AG04450 (cell line): ENCODE measurements around the gene TNFRSF1A. TPM values are rescaled to one million over a fixed set of nuclear protein-coding genes. Genes with fewer than 3 reads are reported as not detected.

Experiments used
- CTCF ChIA-PET: fragments of 300-600, 350-600 bp; formaldehyde crosslinking; extraction: SDS; loops from one replicate; lab custom pipeline; 2022; ENCODE audit warnings: antibody characterized with exemption, inconsistent platforms; lab: Charles Lee
- POLR2A ChIA-PET: fragments of 350-600 bp; formaldehyde crosslinking; extraction: SDS; loops from one replicate; lab custom pipeline; 2021; ENCODE audit warnings: antibody characterized with exemption, inconsistent platforms; lab: Yijun Ruan, JAX
- DNase-seq: peaks from one replicate; pipeline ENCODE4 v3.0.0-alpha.2; 2011; ENCODE audit warnings: low read depth, low spot score
- H3K27ac ChIP-seq: one replicate; pipeline ENCODE4 v1.5.1; 2012; ENCODE audit warnings: low read depth, low read length, control low read depth
- H3K27me3 ChIP-seq: one replicate; pipeline ENCODE4 v1.6.0; 2012; ENCODE audit warnings: low read length; ENCODE audit not compliant: control insufficient read depth, insufficient read depth
- H3K4me3 ChIP-seq: 2 replicates; pipeline ENCODE4 v1.5.1; 2011; ENCODE audit warnings: mild to moderate bottlenecking, low read depth, low read length, control low read depth
- H3K9me3 ChIP-seq: 2 replicates; pipeline ENCODE4 v1.5.1; 2012; ENCODE audit warnings: low read length; ENCODE audit not compliant: control insufficient read depth, insufficient read depth
- CTCF ChIP-seq: IDR thresholded peaks from 2 replicates; pipeline ENCODE4 v1.5.1; 2011; ENCODE audit warnings: low read depth, low read length, control low read depth, inconsistent platforms
- polyA minus RNA-seq: library from RNA; depleted of rRNA, polyadenylated mRNA; stranded (reverse); fragments of >200 nt; gene quantifications from 2 replicates; pipeline ENCODE4 v1.2.3, GENCODE V29; 2011; rRNA and poly(A)+ RNA removed
- polyA plus RNA-seq: library from polyadenylated mRNA; depleted of rRNA; stranded (reverse); fragments of >200 nt; gene quantifications from 2 replicates; pipeline ENCODE4 v1.2.3, GENCODE V29; 2011; rRNA removed

Gene TNFRSF1A
- polyA plus RNA-seq, result 231 and 255 TPM in 2 replicates
- 222 and 237 TPM in 2 replicates for polyA minus RNA-seq

DNA sequence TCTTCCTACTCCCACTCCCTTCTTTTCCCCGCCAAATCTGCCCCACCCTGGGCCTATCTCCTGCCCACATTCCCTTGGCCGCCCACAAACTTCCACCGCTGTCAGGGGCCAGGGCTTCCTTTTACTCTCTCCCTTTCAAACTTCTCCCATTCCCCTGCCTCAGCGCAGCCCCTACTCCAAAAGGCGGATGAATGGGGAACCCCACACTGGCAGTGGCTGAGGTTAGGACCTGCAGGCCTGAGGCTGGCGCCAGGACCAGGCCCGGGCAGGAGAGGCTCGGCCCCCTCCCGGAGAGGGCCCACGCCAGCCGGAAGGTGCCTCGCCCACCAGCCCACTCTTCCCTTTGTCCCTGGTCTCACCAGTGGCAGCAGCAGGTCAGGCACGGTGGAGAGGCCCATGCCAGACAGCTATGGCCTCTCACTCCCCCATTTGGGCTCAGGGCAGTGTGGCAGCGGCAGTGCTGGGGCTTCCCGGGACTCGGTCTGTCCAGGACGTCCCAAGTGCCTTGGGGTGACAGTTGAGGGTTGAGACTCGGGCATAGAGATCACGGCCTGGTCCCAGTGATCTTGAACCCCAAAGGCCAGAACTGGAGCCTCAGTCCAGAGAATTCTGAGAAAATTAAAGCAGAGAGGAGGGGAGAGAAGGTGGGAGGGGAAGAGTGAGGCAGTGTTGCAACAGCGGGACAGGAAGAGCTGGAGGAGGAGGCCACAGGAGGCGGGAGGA is at the start of gene TNFRSF1A:
Gene TNFRSF1A (minus strand): TSS at position 660 of the 723 bp plus-strand sequence. CDS start 262 bp downstream, at position 398.
- peak; percentile 59 for DNase-seq
- peaks cover 5% of the 10 kb centered on the region; the same call in 1 of the 2 replicates for H3K9me3 ChIP-seq
- peak within 1 kb of the TSS; percentile 91 for H3K27ac ChIP-seq
- no peak for TF ChIP-seq CTCF
- CTCF ChIA-PET, result interaction anchor here (0.7 kb wide), 1 partner anchor 22 kb away, joined by 3 read pairs; no protein-coding TSS in a partner anchor
- H3K27me3 ChIP-seq, result no peaks in the 10 kb centered on the region
- POLR2A ChIA-PET, result interaction anchor here (0.7 to 1.6 kb wide), 7 partner anchors 9 to 193 kb away, joined by 3 to 8 read pairs (median 7); partner anchors contain the start of genes GAPDH and LTBR
- H3K4me3 ChIP-seq, result peak within 1 kb of the TSS; percentile 100

DNA sequence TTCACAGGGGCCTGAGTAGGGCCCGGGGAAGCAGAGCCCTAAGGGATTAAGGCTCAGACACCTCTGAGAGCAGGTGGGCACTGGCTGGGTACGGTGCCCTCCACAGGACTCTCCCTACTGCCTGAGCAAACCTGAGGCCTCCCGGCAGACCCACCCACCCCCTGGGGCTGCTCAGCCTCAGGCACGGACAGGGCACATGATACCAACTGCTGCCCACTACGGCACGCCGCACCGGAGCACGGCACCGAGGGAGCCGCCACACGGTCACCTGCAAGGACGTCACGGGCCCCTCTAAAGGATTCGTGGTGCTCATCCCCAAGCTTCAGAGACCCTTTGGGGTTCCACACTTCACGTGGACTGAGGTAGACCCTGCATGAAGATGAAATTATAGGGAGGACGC is 49.1 kb upstream of the TNFRSF1A start:
- Histone ChIP-seq H3K27ac (no peak overlapping the region), H3K9me3 (no peaks in the 10 kb centered on the region; the same call in 1 of the 2 replicates), H3K4me3 (no peak overlapping the region), H3K27me3 (no peaks in the 10 kb centered on the region)
- ChIA-PET CTCF (no interaction called here), POLR2A (interaction anchor here (0.9 kb wide), 1 partner anchor 65 kb away, joined by 3 read pairs; no protein-coding TSS in a partner anchor)
- no peak for TF ChIP-seq CTCF
- DNase-seq, result no peak

GRCh38 chr12:6390084-6390799 is 48.4 kb upstream of the TNFRSF1A start:
- no peak for DNase-seq
- Histone ChIP-seq H3K27me3 (no peaks in the 10 kb centered on the region), H3K4me3 (no peak overlapping the region), H3K27ac (no peak overlapping the region), H3K9me3 (no peaks in the 10 kb centered on the region; the same call in 1 of the 2 replicates)
- ChIA-PET CTCF (no interaction called here), POLR2A (interaction anchor here (0.6 to 1.0 kb wide), 3 partner anchors 54 to 67 kb away, joined by 3 to 6 read pairs (median 3); no protein-coding TSS in a partner anchor)
- TF ChIP-seq CTCF, result no peak

DNA sequence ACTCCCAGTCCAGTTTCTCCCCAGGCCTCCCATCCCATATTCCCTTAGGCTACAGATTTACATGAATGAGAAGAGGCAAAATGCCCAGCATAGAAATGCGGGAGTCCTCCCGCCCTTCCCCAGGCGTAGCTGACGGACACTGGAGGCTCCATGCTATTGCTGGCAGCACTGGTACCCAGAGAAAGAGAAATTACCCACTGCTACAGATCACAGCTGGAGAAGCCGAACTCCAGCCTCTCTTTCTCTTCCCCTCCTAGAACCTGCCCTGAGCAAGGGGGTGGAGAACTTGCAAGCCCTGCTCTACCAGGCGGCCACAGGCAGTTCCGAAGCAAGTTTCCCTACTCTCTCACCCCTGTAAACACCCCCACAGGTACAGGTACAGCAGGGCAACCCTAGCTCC is 45.7 kb upstream of the TNFRSF1A start:
- H3K27ac ChIP-seq, result no peak overlapping the region
- ChIA-PET POLR2A (no interaction called here), CTCF (interaction anchor here (0.8 kb wide), 1 partner anchor 77 kb away, joined by 3 read pairs; no protein-coding TSS in a partner anchor)
- no peak for TF ChIP-seq CTCF
- DNase-seq, result no peak
- H3K4me3 ChIP-seq, result no peak overlapping the region
- no peaks in the 10 kb centered on the region; the same call in 1 of the 2 replicates for H3K9me3 ChIP-seq
- H3K27me3 ChIP-seq, result no peaks in the 10 kb centered on the region
